AG04449 (cell line): ENCODE data around the gene HERPUD2.

ENCODE experiments used
- CTCF ChIA-PET: fragments of 350-600 bp; formaldehyde crosslinking; extraction: SDS; loops from one replicate; lab custom pipeline; 2021; ENCODE audit warnings: antibody characterized with exemption; lab: Yijun Ruan, JAX
- POLR2A ChIA-PET: fragments of 400-600, 350-600 bp; formaldehyde crosslinking; extraction: SDS; loops from one replicate; lab custom pipeline; 2020; ENCODE audit warnings: antibody characterized with exemption, inconsistent platforms; lab: Yijun Ruan, JAX
- DNase-seq: peaks from one replicate; pipeline ENCODE4 v3.0.0-alpha.2; 2010; ENCODE audit warnings: low read depth, low spot score
- H3K4me3 ChIP-seq: 2 replicates; pipeline ENCODE4 v1.5.1; 2011; ENCODE audit warnings: low read depth, mild to moderate bottlenecking, control low read depth, low read length
- TF ChIP-seq, protein P1 (sequence below): IDR thresholded peaks from one replicate; pipeline ENCODE4 v1.5.1; 2011; ENCODE audit warnings: mild to moderate bottlenecking, moderate library complexity, low read length, control low read depth, inconsistent platforms; ENCODE audit not compliant: insufficient read depth; ENCODE audit errors: missing control alignments

Gene HERPUD2

DNA sequence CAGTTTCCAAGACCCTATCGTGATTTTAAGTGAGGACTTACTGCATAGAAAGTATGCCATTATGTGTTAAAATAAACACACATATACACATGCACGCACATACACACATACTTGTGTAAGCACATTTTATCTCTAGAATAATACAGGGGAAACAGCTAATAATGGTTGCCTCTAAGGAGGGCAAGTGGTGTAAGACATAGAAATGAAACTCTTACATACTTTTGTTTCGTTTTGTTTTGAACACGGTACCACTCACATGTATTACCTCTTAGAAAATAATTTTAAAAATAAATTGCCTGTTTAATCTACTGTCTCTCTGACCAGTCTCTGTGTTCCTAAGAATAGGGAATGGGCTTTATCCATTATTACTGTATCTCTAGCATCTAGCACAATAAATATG lies 49.2 kb downstream of the HERPUD2 start:
- DNase-seq = no peak
- no peak overlapping the region for H3K4me3 ChIP-seq
- POLR2A ChIA-PET = no interaction called here
- CTCF ChIA-PET = interaction anchor here (1.0 to 2.0 kb wide), 2 partner anchors 12 to 21 kb away, joined by 3 to 10 read pairs; no protein-coding TSS in a partner anchor
- TF ChIP-seq, protein P1, sequence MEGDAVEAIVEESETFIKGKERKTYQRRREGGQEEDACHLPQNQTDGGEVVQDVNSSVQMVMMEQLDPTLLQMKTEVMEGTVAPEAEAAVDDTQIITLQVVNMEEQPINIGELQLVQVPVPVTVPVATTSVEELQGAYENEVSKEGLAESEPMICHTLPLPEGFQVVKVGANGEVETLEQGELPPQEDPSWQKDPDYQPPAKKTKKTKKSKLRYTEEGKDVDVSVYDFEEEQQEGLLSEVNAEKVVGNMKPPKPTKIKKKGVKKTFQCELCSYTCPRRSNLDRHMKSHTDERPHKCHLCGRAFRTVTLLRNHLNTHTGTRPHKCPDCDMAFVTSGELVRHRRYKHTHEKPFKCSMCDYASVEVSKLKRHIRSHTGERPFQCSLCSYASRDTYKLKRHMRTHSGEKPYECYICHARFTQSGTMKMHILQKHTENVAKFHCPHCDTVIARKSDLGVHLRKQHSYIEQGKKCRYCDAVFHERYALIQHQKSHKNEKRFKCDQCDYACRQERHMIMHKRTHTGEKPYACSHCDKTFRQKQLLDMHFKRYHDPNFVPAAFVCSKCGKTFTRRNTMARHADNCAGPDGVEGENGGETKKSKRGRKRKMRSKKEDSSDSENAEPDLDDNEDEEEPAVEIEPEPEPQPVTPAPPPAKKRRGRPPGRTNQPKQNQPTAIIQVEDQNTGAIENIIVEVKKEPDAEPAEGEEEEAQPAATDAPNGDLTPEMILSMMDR = no peak

DNA sequence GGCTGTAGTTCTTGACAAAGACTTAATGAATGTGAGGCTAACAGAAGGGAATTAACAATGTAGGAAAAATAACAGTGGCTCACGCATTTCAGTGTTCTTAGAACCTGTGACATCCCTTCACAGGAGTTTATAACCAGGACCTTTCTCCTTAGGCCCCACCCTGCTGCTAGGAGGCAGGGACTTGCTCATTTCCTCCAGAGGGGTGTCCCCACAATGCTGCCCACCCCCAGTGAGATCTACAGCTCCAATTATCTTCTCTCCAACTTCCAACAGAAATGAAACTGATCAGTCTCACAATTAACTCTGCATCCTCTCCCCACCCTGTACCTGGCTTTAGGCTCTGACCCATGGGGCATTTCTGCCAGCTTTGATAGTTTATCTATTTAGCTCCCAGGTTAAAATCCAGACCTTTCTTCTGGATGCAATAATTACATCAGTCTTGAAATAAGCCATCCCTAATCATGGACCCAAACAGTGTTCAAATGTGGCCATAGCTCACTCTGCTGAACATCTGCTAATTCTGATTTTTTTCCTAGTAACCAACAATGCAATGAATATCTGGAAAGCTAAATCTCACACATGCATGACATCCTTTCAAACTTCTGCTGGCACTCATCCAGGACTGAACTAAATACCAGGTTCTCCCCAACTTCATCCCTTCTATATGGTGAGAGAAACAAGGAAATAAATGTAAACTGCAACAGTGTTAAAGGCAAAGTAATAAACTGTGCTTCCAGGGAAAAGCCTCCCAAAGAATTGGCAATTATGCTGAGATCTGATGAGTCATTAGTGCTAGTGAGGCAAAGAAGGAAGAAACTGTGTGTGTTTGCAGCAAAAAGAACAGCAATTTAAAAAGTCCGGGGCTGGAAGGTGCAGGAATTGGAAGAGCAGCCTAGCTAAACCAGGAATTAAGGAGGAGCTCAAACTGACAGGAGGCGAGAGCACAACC lies 64.6 kb downstream of the HERPUD2 start:
- H3K4me3 ChIP-seq = no peak overlapping the region
- DNase-seq = peak; percentile 14
- ChIA-PET POLR2A (no interaction called here), CTCF (interaction anchor here (0.6 to 1.5 kb wide), 4 partner anchors 10 to 277 kb away, joined by 4 to 7 read pairs (median 5); no protein-coding TSS in a partner anchor)
- TF ChIP-seq, protein P1 = no peak

DNA sequence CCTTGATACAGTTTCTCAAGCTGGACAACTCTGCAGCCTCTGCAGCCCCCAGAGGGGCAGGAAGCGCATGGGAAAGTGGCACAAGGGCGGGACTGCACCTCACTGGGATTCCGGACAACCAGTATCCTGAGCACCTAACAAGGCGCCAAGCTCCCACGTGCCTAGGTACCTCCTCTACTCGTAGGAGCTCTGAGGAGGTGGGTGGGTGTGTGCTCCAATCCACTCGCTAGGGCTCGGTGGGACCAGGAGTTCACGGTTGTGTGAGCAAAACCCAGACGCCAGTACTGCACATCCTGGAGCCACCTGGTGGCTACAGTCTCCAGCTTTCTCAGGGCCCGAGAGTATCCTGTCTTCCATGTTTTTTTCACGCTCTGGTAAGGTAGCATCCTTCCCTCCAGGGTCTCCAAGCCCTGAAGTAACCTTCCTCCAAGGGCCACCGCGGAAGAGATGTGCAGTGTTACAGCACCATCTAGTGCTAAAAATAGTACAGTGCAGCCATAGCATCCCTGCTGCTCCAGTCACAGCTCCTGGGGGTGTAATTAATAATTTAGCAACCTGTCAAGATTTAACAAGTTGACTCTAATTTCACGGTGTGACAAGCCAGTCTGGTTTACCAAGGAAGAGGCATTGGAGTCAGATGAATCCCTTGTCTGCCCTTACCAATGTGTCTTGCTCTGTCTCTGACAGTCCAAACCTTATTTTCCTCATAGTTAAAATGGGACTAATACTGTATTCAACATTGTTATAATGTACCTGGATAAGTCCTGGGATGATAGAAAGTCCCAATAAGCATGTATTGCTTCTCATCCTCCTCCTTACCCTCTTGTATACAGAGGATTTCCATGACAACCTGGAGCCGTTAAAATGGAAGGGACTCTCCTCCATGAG lies 70.4 kb downstream of the HERPUD2 start:
- TF ChIP-seq, protein P1 = peak; percentile 65
- no peak overlapping the region for H3K4me3 ChIP-seq
- CTCF ChIA-PET = interaction anchor here (0.8 to 6.2 kb wide), 29 partner anchors 9 to 550 kb away, joined by 3 to 60 read pairs (median 5); no protein-coding TSS in a partner anchor
- POLR2A ChIA-PET = no interaction called here
- no peak for DNase-seq

DNA sequence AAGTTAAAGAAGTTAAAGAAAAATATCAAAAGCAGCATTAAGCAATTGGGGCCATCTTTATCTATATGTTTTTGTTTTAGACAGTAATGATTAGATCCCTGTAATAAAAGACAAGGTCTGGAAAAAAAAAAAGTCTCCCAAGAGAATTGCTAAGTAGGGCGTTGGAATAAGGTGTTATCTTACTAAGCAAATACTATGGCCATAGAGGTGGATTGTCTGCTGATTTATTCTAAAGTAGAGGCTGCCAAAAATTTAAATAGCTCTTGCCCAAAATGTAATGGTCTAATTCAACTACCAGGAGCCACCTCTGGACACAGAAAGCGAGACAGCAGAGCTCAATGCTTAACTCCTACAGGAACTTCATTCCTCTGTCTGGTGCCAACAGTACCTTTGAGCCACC lies 71.6 kb downstream of the HERPUD2 start:
- ChIA-PET POLR2A (no interaction called here), CTCF (interaction anchor here (0.8 to 6.2 kb wide), 19 partner anchors 10 to 281 kb away, joined by 3 to 60 read pairs (median 4); no protein-coding TSS in a partner anchor)
- H3K4me3 ChIP-seq = no peak overlapping the region
- no peak for DNase-seq
- TF ChIP-seq, protein P1 = no peak

DNA sequence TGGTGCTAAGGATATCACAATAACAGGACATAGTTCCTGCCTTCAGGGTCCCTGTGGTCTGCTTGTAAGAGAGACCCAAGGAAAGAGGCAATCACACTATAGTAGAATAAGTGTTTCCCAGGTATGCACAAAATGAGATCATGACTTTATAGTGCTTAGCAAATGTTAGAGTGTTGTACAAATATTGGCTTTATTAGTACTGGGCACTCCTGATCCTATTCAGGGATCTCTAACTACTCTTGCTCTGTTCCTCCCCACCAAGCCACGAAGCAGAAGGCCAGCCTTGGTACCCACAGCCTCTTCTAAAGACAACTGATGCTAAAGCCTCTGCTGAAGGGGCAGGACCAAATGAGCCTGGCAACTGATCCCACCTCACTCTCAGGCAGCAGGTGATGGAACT lies 75.1 kb downstream of the HERPUD2 start:
- CTCF ChIA-PET = no interaction called here
- DNase-seq = no peak
- POLR2A ChIA-PET = no interaction called here
- H3K4me3 ChIP-seq = no peak overlapping the region
- TF ChIP-seq, protein P1 = no peak
